Hematopoietic multipotent progenitor cell (in vitro differentiated cells): ENCODE data around the gene NFE2. TPM values are rescaled to one million over a fixed set of nuclear protein-coding genes. Genes with fewer than 3 reads are reported as not detected.

ENCODE experiments used
- DNase-seq, 3 donors: peaks; one replicate each; pipeline ENCODE4 v3.0.0-alpha.2; 2011 to 2015; ENCODE audit warnings: low read depth in 2 of 3, low spot score in 2 of 3
- total RNA-seq: library from RNA; depleted of rRNA; stranded (reverse); fragments of >200 nt; gene quantifications from one replicate; pipeline ENCODE4 v1.2.3, GENCODE V29; 2012

Gene NFE2
- total RNA-seq, 1 donor, result 318 TPM

GRCh38 chr12:54306925-54307741 is 6.3 kb upstream of the NFE2 start:
- DNase-seq, result peak in 2 of 3 donors; percentile 92 to 95

GRCh38 chr12:54304187-54304810 is 3.5 kb upstream of the NFE2 start:
- peak in 2 of 3 donors; percentile 98 to 99 for DNase-seq

GRCh38 chr12:54303640-54304039 is 2.8 kb upstream of the NFE2 start:
- no peak for DNase-seq

DNA sequence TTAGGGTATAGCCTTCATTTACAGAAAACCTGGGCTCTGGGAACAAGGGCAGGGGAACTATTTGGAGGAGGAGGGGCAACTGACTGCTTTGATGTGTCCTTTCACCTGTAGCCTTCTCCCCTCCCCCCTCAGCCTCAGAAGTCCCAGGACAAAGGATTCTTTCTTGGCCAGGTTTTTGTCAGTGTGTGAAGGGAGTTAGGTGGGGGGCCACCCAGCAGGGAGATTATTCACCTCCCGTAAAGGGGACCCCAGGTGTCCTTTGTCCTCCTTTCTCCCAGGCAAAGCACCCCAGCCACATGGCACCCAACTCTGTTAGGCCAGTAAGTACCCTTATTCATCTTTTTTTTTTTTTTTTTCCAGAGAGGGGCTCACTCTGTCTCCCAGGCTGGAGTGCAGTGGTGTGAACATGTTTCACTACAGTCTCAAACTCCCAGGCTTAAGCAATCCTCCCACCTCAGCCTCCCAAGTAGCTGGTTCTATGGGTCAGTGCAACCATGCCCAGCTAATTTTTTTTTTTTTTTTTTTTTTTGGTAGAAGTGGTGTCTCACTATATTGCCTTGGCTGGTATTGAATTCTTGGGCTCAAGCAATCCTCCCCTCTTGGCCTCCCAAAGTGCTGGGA is 723 bp upstream of the NFE2 start:
- DNase-seq, result no peak

GRCh38 chr12:54300225-54300731 is 537 bp downstream of the NFE2 start:
- DNase-seq, result no peak

DNA sequence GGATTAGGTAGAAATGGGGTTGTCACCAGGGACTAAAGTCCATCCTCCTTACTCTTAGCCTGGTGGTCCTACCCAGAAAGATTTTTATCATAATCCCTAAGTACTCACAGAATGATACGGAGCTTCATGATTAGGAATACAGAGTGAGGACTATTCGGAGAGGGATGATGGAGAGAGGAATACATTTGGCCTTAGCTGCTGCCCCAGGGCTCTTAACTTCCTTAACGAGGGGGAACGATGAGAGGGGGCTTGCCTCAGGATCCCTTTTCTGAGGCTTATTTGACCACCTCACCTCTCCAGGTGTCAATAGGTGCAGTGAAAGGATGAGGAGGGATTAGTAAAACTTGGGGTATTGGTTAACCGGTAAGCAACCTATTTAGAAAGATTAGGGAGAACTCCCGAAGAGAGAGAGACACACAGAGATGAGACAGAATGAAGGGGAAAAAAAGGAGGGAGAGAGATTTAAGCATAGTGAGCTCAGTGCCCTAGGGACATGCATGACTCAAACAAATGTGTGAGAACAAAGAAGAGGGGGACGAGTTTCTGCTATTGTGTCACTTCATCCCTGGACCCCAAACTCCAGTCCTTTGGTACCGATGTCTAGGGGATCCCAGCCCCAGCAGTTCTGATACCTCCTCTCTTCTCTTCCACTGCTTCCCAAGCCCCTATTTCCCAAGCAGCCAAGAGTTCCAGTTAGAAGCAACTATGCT is 1.1 kb downstream of the NFE2 start:
- DNase-seq, result no peak

GRCh38 chr12:54298904-54299303 is 1.9 kb downstream of the NFE2 start:
- no peak for DNase-seq

GRCh38 chr12:54296393-54297099 is 4.3 kb downstream of the NFE2 start:
- DNase-seq, result no peak

GRCh38 chr12:54294953-54295566 is 5.8 kb downstream of the NFE2 start:
- no peak for DNase-seq

- DNase-seq, result peak in 2 of 3 donors; percentile 60 to 75
Observed at GRCh38 chr12:54294152-54294952, 6.5 kb downstream of the NFE2 start.

DNA sequence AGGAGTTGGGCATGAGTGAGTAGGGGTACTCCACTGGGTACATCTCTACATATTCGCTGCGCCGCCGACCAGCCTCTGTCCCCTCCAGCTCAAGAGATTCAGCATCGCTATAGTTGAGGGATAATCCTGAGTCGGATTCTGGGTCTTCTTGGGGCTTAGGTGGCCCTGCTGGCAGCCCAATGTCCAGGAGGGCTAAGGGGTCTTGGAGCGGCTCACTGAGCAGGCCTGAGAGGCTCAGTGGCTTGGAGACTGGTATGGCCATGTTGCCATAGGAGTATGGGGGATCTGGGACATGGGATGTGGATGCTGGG is 7.9 kb downstream of the NFE2 start:
- DNase-seq, result no peak

DNA sequence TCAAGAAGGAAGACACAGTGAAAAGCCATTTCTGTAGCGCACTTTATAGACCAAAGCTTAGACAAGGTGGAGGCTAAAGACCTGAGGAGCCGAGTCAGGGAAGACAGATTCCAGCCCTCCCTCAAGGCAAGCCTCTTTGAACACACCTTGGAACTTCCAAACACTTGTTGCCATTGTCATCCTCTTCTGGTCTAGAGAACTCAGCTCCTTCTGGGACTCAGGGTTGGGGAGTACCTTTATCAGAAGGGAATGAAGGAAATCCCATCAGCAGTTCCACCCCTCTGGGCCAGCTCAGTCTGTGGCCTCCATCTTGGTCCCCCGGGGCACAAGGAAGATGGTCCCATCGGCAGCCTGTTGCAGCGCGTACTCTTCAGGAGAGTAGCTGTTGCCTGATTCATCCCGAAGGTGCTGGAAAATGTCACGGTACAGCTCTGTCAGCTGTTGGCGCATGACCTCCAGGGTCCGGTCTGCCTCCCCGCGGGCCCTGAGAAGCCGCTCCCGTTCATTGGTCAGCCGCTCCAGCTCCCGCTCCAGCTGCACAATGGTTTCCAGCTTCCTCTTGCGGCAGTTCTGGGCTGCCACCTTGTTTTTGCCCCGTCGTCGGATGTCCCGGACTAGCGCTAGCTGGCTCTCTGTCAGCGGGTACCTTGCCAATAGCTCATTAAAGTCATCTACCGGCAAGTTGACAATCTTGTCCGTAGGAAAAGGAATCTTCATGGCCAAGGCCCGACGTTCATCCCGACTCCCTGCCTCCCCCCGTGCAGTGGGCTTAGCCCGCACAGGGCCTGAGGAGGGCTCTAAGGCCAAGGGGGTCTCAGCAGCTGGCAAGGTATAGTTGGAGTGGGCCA is 8.5 kb downstream of the NFE2 start:
- DNase-seq, result no peak

GRCh38 chr12:54287261-54288157 is 13.3 kb downstream of the NFE2 start:
- no peak for DNase-seq

DNA sequence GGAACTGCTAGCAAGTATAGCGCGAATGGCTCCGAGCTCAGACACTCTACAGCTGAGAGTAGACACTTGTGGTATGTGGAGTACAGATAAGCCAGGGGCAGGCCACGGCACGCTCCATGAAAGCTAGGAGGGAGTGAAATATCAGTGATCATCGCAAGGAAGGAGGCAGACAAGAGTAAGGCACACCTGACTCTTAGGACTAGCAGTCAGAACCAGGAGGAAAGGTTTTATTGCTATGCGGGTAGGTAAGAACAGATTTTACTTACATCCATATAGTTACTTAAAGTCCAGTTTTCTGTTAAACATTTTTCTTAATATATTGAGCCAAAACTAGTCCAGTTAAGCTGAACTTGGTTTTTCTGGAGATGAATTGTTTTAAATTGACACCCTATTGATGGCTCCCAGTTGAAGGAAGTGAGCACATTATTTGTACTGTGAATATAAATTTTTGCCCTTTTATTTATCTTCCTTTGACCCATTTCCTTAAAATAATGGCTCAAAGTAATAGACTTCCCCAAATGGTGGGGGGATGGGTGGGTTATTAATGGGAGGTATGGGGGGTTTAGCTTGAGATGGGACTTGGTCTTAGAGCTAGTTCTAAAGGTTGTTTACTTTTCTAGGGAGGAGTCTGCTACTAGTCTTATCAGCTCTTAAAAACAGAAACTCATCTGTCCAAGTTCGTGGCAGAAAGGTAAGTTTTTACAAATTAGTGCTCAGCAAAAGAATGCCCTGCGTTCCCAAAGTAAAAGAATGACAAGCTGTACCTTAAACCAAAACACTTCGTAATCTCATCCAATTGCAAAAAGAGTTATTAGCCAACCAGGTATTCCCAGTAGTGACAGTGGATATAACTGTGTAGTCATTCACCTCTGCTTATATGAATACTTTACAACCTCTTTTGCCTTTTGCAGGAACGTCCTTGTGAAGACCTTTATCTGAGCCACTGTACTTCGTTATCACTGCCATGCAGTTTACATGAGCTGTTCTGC is 14.5 kb downstream of the NFE2 start:
- DNase-seq, result no peak

DNA sequence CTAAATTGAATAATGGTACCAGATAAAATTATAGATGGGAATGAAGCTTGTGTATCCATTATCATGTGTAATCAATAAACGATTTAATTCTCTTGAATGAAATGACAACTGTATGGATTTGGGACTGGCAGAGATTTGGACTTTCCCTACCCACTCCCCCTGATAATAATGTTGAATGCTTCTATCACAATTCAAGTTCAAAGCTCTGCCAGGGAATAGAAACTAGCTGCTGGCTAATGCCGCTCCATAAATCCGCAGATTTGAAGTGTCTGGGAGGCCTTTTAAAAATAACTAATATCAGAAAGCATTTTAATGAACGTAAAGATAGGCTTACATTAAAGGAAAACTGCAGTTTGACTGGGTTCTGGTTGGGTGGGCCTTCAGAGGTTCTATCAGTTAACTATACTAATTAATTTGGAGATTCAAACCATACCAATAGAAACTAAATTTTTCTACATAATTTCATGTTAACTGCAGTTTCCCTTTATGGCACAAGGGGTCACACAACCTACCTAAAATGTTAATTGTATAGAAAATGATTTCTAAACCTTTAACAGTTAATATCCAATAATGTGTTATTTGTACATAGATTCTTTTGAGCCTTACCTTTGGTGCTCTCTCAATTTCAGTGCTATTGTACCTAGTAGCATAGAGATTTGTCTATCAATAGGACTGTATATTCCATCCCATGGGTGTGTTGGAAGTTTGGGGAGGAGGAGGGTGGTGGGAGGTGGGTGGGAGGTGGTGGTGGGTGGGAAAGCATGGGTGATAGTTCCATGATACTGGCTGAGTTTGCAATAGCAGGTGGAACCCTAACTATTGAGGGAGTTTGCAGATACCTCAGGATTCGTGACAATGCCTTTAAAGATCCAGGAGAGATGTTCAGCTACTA is 15.4 kb downstream of the NFE2 start:
- peak in 1 of 3 donors; percentile 54 for DNase-seq
